Measurements from ENCODE around the gene BTBD18. TPM values are rescaled to one million over a fixed set of nuclear protein-coding genes. Genes with fewer than 3 reads are reported as not detected.

BTBD18 gene
- total and polyA plus RNA-seq, 2 of the 13 experiments (the other 11 are each of a cell fraction or from before 2014, with no cell fraction given) = not detected

- TF ChIP-seq, protein P1, sequence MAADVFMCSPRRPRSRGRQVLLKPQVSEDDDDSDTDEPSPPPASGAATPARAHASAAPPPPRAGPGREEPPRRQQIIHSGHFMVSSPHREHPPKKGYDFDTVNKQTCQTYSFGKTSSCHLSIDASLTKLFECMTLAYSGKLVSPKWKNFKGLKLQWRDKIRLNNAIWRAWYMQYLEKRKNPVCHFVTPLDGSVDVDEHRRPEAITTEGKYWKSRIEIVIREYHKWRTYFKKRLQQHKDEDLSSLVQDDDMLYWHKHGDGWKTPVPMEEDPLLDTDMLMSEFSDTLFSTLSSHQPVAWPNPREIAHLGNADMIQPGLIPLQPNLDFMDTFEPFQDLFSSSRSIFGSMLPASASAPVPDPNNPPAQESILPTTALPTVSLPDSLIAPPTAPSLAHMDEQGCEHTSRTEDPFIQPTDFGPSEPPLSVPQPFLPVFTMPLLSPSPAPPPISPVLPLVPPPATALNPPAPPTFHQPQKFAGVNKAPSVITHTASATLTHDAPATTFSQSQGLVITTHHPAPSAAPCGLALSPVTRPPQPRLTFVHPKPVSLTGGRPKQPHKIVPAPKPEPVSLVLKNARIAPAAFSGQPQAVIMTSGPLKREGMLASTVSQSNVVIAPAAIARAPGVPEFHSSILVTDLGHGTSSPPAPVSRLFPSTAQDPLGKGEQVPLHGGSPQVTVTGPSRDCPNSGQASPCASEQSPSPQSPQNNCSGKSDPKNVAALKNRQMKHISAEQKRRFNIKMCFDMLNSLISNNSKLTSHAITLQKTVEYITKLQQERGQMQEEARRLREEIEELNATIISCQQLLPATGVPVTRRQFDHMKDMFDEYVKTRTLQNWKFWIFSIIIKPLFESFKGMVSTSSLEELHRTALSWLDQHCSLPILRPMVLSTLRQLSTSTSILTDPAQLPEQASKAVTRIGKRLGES (CRISPR knock-in tag; IDR thresholded peaks at IDR 0.05; ENCODE audit: borderline replicate concordance) = no peak
- TF ChIP-seq HDAC1 (CRISPR knock-in tag; IDR thresholded peaks at IDR 0.05) = 0 out of 2 replicates have a peak, but pooled peaks have one; percentile 34
- TF ChIP-seq, protein P2, sequence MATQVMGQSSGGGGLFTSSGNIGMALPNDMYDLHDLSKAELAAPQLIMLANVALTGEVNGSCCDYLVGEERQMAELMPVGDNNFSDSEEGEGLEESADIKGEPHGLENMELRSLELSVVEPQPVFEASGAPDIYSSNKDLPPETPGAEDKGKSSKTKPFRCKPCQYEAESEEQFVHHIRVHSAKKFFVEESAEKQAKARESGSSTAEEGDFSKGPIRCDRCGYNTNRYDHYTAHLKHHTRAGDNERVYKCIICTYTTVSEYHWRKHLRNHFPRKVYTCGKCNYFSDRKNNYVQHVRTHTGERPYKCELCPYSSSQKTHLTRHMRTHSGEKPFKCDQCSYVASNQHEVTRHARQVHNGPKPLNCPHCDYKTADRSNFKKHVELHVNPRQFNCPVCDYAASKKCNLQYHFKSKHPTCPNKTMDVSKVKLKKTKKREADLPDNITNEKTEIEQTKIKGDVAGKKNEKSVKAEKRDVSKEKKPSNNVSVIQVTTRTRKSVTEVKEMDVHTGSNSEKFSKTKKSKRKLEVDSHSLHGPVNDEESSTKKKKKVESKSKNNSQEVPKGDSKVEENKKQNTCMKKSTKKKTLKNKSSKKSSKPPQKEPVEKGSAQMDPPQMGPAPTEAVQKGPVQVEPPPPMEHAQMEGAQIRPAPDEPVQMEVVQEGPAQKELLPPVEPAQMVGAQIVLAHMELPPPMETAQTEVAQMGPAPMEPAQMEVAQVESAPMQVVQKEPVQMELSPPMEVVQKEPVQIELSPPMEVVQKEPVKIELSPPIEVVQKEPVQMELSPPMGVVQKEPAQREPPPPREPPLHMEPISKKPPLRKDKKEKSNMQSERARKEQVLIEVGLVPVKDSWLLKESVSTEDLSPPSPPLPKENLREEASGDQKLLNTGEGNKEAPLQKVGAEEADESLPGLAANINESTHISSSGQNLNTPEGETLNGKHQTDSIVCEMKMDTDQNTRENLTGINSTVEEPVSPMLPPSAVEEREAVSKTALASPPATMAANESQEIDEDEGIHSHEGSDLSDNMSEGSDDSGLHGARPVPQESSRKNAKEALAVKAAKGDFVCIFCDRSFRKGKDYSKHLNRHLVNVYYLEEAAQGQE (IDR thresholded peaks at IDR 0.05; ENCODE audit: borderline replicate concordance in 1 of 2, low read depth in 1 of 2, low read length in 2 of 2) = no peak
- no peak for TF ChIP-seq FOXO1 (CRISPR knock-in tag; IDR thresholded peaks at IDR 0.05)
Measured at GRCh38 chr11:57764566-57764965, 12.9 kb upstream of the BTBD18 start (continued).

DNA sequence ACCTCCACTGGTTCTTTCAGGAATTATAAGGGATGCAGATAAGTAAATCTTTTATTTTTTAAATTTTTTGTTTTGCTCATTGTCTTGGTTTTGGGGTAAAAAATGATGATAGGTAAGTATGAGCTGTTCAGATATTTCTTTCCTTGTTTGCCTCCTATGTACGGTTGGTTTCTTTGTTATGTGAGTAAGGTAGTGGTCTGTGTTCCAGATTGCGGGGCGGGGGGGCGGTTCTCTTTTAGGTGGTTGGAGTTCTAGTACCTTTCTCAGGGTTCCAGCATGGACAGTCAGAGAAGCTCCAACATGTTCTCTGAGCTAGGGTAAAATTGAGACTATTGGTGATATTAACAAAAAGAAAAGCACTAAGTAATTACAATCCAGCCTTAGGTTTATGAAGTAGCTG lies 12.4 kb upstream of the BTBD18 start:
- Histone ChIP-seq H3K4me3 (replicated peaks in 1 of 3; ENCODE audit: insufficient read depth in 1 of 3, low read depth in 2 of 3, low read length in 3 of 3) (peak overlapping the region; percentile 80 to 97 (median 88)), H2AFZ (ENCODE audit: low read length) (no peak overlapping the region), H3K9ac (ENCODE audit: insufficient read depth, low read depth, low read length) (peak overlapping the region; percentile 100), H3K27ac (ENCODE audit: extremely low read length, insufficient read depth, low read length) (peak overlapping the region; percentile 99), H3K79me2 (ENCODE audit: insufficient read depth, low read length) (peaks cover 73% of the 10 kb centered on the region), H3K4me2 (ENCODE audit: low read depth, low read length) (peak overlapping the region; percentile 87), H3K36me3 (replicated peaks in 1 of 2; ENCODE audit: control insufficient read depth in 1 of 2, insufficient read depth in 2 of 2, low read length in 2 of 2) (peaks cover 0 to 6% of the 10 kb centered on the region in 2 experiments; a peak in 2 of 5 replicates), H3K9me3 (ENCODE audit: low read length) (no peaks in the 10 kb centered on the region), H3K27me3 (ENCODE audit: control insufficient read depth in 1 of 2, insufficient read depth in 2 of 2, low read length in 2 of 2) (no peaks in the 10 kb centered on the region; a peak in 1 of 5 replicates), H3K4me1 (ENCODE audit: insufficient read depth, low read length) (peaks cover 48% of the 10 kb centered on the region), H4K20me1 (ENCODE audit: insufficient read depth, low read length) (peaks cover 44% of the 10 kb centered on the region)
- intact Hi-C loops (cut with micrococcal nuclease; ENCODE audit: unreplicated experiment) (no loop called here), in situ Hi-C loops (cut with HindIII; ENCODE audit: extremely low pct_ligation_motif_present, low pct_unique_long_range_greater_than_20kb) (loop anchor here (5.0 kb wide), 1 partner anchor 38 kb away; no protein-coding TSS in a partner anchor)
- WGBS (ENCODE audit: low lambda C conversion rate) = 2% methylated on average over 4 of the region's 4 CpGs
- ChIA-PET POLR2A (interaction anchor here (0.9 to 10.3 kb wide), 6 partner anchors 13 to 57 kb away, joined by 3 to 215 read pairs (median 4); partner anchors contain the start of gene SELENOH), CTCF (ENCODE audit: low intra/inter-chr PET ratio, low total read pairs) (interaction anchor here (1.6 kb wide), 1 partner anchor 36 kb away, joined by 7 read pairs; no protein-coding TSS in a partner anchor)
- BruUV-seq (replicated peaks) = no TSS peak
- no peak for ATAC-seq
- FAIRE-seq = no peak
- no peak for DNase-seq (ENCODE audit: low spot score)
- TF ChIP-seq ZNF841 (CRISPR knock-in tag; IDR thresholded peaks at IDR 0.05; ENCODE audit: borderline replicate concordance) (no peak), ZNF678 (CRISPR knock-in tag; IDR thresholded peaks at IDR 0.05) (no peak), ZNF567 (CRISPR knock-in tag; IDR thresholded peaks at IDR 0.05; ENCODE audit: borderline replicate concordance) (no peak), ZNF180 (CRISPR knock-in tag; IDR thresholded peaks at IDR 0.05; ENCODE audit: borderline replicate concordance, low read depth) (no peak), KMT2A (CRISPR knock-in tag; IDR thresholded peaks at IDR 0.05) (no peak), ZSCAN22 (CRISPR knock-in tag; IDR thresholded peaks at IDR 0.05) (no peak), ZNF431 (CRISPR knock-in tag; IDR thresholded peaks at IDR 0.05; ENCODE audit: borderline replicate concordance, low read depth) (no peak), ZNF616 (CRISPR knock-in tag; IDR thresholded peaks at IDR 0.05; ENCODE audit: low read depth) (no peak)
- TF ChIP-seq, protein P3, sequence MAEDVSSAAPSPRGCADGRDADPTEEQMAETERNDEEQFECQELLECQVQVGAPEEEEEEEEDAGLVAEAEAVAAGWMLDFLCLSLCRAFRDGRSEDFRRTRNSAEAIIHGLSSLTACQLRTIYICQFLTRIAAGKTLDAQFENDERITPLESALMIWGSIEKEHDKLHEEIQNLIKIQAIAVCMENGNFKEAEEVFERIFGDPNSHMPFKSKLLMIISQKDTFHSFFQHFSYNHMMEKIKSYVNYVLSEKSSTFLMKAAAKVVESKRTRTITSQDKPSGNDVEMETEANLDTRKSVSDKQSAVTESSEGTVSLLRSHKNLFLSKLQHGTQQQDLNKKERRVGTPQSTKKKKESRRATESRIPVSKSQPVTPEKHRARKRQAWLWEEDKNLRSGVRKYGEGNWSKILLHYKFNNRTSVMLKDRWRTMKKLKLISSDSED (CRISPR knock-in tag; IDR thresholded peaks at IDR 0.05) = no peak

All from HepG2 (cell line).